ENCODE data around the gene CNTNAP3. TPM values are rescaled to one million over a fixed set of nuclear protein-coding genes. Genes with fewer than 3 reads are reported as not detected.
A peak's percentile ranks its signal among the peaks of the same experiment; 100 is the strongest.
"Not testable (repeated sequence)": the region's sequence is repeated elsewhere in the genome, so short reads cannot be mapped to it uniquely, and the experiment has no call there.

The CNTNAP3 gene
- total RNA-seq, 1 donor from 2014 or later, result 8.5 TPM

DNA sequence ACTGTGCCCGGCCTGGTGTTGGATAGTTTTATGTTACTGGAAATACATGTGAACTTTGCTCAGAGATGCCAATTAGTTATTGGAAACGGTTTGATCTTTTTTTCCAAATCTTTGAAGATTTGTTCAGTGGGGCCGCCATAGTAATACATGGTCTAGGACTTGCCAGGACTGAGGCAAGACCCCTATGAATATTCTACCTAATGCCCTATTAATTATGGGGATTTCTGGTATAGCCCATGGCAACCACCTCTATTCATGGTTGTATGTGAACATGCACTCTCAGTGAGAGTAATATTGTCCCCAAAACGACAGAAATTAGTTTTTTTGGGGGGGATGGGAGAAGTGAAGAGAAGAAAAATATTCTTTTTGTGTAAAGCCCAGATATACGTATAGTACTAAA is 220.3 kb downstream of the CNTNAP3 start:
- ATAC-seq, result not testable (repeated sequence)

- not testable (repeated sequence) for ATAC-seq
Measured at GRCh38 chr9:39062966-39063365, 225.0 kb downstream of the CNTNAP3 start.

GRCh38 chr9:39054453-39054852 is 233.5 kb downstream of the CNTNAP3 start:
- not testable (repeated sequence) for ATAC-seq

GRCh38 chr9:39046833-39047232 is 241.1 kb downstream of the CNTNAP3 start:
- not testable (repeated sequence) for ATAC-seq

- ATAC-seq, result not testable (repeated sequence)
Measured at GRCh38 chr9:39042352-39042803, 245.6 kb downstream of the CNTNAP3 start.

DNA sequence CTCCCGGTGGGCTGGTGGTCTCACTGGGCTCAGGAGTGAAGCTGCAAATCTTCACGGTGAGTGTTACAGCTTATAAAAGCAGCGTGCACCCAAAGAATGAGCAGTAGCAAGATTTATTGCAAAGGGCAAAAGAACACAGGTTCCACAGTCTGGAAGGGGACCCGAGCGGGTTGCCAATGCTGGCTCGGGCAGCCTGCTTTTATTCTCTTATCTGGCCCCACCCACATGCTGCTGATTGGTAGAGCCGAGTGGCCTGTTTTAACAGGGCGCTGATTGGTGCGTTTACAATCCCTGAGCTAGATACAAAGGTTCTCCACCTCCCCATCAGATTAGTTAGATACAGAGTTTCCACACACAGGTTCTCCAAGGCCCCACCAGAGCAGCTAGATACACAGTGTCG is 246.2 kb downstream of the CNTNAP3 start:
- not testable (repeated sequence) for ATAC-seq

DNA sequence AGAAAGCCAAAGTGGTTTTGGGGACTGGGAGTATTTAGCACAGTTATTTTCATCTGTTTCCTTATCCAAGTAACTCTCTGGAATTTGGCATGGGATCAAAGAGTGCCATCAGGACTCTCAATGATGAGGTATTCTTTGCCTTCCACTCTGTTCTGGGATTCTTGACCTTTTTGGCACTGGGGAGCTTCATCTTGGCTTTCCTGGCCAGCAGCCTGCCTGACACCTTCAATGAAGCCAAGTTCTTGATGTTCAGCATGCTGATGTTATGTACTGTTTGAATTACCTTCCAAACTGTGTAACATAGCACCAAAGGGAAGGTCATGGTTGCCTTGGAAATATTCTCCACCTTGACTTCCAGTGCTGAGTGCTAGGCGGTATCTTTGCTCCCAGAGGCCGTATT is 248.8 kb downstream of the CNTNAP3 start:
- peak; percentile 27 for ATAC-seq

DNA sequence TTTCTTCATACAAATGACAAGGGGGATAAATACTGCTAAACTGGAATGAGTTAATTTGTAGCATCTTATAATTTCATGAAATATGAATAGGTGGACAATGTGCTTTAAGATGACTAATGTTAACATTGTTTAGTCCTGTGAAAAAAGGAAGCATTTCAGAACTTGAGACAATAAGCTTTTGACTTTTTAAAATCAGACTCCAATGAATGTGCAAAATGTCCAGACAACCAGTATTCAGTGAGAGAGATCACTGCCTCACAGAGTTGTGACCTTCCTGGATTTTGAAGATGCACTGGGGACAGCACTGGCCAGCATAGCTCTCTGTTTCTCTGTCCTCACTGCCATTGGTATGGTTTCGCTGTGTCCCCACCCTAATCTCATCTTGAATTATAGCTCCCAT is 249.7 kb downstream of the CNTNAP3 start:
- ATAC-seq, result not testable (repeated sequence)

GRCh38 chr9:39033849-39034248 is 254.1 kb downstream of the CNTNAP3 start:
- ATAC-seq, result not testable (repeated sequence)

DNA sequence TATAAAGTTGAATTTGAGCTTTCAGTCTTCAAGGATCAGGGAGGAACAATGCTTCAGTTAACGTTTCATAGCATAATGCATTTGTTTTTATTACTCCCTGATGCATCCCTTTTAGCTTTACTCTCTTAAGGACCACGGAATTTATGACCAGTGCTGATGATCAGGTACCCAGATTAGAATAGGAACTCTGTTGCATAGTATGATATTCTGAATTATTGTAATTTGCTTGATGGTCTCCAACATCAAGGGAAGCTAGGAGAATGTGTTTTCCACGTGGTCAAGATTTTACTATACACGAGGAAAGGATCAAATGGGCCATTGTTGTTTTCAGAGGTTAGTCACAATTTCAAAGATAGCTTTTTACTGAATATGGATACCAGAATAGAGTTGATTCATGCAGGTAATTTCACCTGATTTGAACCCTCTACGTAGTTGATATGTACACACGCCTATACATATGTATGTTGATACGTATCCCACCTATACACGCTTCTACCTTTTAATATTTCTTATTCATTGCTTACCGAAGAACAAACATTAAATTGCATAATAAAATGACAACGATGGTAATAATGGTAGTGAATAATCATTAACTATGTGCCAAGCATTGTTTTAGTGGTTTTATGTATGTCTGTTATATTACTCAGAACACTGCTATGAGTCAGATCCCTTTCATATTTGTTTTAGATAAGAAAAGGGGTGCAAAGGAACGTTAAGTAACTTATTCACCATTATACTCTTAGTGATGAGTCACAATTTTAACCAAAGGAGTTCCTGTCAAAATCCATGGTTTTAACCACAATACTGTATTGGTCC is 257.6 kb downstream of the CNTNAP3 start:
- ATAC-seq, result peak; percentile 90

GRCh38 chr9:39028855-39029254 is 259.1 kb downstream of the CNTNAP3 start:
- ATAC-seq, result not testable (repeated sequence)

GRCh38 chr9:39028168-39028567 is 259.8 kb downstream of the CNTNAP3 start:
- ATAC-seq, result not testable (repeated sequence)

DNA sequence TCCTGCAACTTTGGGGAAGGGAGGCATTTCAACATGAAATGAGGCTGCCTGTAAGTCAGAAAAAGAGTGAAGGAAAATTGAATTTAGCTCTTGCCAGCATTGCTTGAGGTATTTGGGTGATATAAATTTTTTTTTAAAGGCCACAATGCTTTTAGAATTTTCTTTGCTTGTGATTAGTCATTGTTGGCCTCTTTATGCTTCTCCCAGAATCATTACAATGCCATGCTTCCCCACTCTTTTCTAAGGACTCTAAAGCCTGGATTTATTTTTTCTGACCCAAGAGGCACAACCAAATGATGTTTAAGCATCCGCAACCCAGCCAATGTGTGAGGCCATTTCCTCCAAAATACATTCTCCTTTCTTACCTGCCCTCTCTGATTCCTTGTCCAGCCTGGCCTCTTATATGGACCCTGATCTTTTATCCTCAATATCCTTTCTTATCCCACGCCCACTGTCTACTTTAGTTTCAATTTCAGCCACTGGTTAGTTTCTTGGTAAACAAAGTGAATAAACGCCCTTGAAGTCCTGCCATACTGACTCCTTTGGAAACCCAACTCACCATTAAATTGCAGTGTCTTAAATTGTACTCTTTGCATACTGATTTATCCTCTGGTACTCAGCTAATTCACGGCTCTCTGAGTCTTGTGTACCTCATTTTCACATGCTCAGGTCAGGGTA is 261.9 kb downstream of the CNTNAP3 start:
- ATAC-seq, result not testable (repeated sequence)

Other genes starting within 250 kb of the CNTNAP3 start
- not detected for gene SPATA31A1, start 67.5 kb upstream of the CNTNAP3 start, total RNA-seq